ENCODE results near the gene SLC66A1. TPM values are rescaled to one million over a fixed set of nuclear protein-coding genes. Genes with fewer than 3 reads are reported as not detected.

The SLC66A1 gene
- total and polyA plus RNA-seq, 2 of the 13 experiments (the other 11 are each of a cell fraction or from before 2014, with no cell fraction given): 15.4 to 18.9 TPM

- no peaks in the 10 kb centered on the region for H3K9me3 ChIP-seq (ENCODE audit: low read length)
- TF ChIP-seq ZSCAN21 (CRISPR knock-in tag; IDR thresholded peaks at IDR 0.05; ENCODE audit: borderline replicate concordance) (no peak), ZNF850 (CRISPR knock-in tag; conservative IDR thresholded peaks at IDR 0.05) (no peak), ZNF773 (CRISPR knock-in tag; IDR thresholded peaks at IDR 0.05; ENCODE audit: borderline replicate concordance) (no peak), TOE1 (CRISPR knock-in tag; IDR thresholded peaks at IDR 0.05) (no peak), ZNF580 (CRISPR knock-in tag; IDR thresholded peaks at IDR 0.05; ENCODE audit: borderline replicate concordance, low read depth) (no peak), ZNF441 (CRISPR knock-in tag; IDR thresholded peaks at IDR 0.05; ENCODE audit: borderline replicate concordance) (no peak), ZNF17 (CRISPR knock-in tag; IDR thresholded peaks at IDR 0.05) (no peak), CREM (IDR thresholded peaks at IDR 0.05) (no peak), CREM (CRISPR knock-in tag; IDR thresholded peaks at IDR 0.05) (no peak), ZNF780A (CRISPR knock-in tag; IDR thresholded peaks at IDR 0.05) (no peak), CENPBD1 (CRISPR knock-in tag; IDR thresholded peaks at IDR 0.05; ENCODE audit: borderline replicate concordance, low read depth) (no peak), CHCHD3 (CRISPR knock-in tag; IDR thresholded peaks at IDR 0.05) (no peak), DPF2 (CRISPR knock-in tag; IDR thresholded peaks at IDR 0.05; ENCODE audit: borderline replicate concordance, low read depth) (no peak), ZNF891 (CRISPR knock-in tag; IDR thresholded peaks at IDR 0.05) (no peak), EP300 (IDR thresholded peaks at IDR 0.05; ENCODE audit: low read depth in 2 of 2, low read length in 2 of 2) (no peak), EP300 (CRISPR knock-in tag; IDR thresholded peaks at IDR 0.05; ENCODE audit: borderline replicate concordance) (no peak), ZBTB44 (CRISPR knock-in tag; IDR thresholded peaks at IDR 0.05) (no peak), ZNF264 (CRISPR knock-in tag; IDR thresholded peaks at IDR 0.05) (no peak)
- H3K27me3 ChIP-seq (ENCODE audit: control insufficient read depth in 1 of 2, insufficient read depth in 2 of 2, low read length in 2 of 2): no peaks in the 10 kb centered on the region
- ChIA-PET POLR2A (no interaction called here), CTCF (ENCODE audit: low intra/inter-chr PET ratio, low total read pairs) (no interaction called here)
- H2AFZ ChIP-seq (ENCODE audit: low read length): no peak overlapping the region
- no peak overlapping the region for H3K9ac ChIP-seq (ENCODE audit: insufficient read depth, low read depth, low read length)
- H3K79me2 ChIP-seq (ENCODE audit: insufficient read depth, low read length): no peaks in the 10 kb centered on the region
- no peak overlapping the region for H3K4me3 ChIP-seq (replicated peaks in 1 of 3; ENCODE audit: insufficient read depth in 1 of 3, low read depth in 2 of 3, low read length in 3 of 3)
- peaks cover 18 to 50% of the 10 kb centered on the region in 2 experiments for H3K36me3 ChIP-seq (replicated peaks in 1 of 2; ENCODE audit: control insufficient read depth in 1 of 2, insufficient read depth in 2 of 2, low read length in 2 of 2)
- no peaks in the 10 kb centered on the region for H4K20me1 ChIP-seq (ENCODE audit: insufficient read depth, low read length)
- FAIRE-seq (no peak), ATAC-seq (no peak), DNase-seq (ENCODE audit: low spot score) (no peak)
- intact Hi-C loops (cut with micrococcal nuclease; ENCODE audit: unreplicated experiment) (no loop called here), in situ Hi-C loops (cut with HindIII; ENCODE audit: extremely low pct_ligation_motif_present, low pct_unique_long_range_greater_than_20kb) (no loop called here)
- WGBS (ENCODE audit: low lambda C conversion rate): 88% methylated on average over 4 of the region's 9 CpGs
- no peaks in the 10 kb centered on the region for H3K4me1 ChIP-seq (ENCODE audit: insufficient read depth, low read length)
- no TSS peak for BruUV-seq (replicated peaks)
- no peak overlapping the region for H3K4me2 ChIP-seq (ENCODE audit: low read depth, low read length)
- no peak overlapping the region for H3K27ac ChIP-seq (ENCODE audit: extremely low read length, insufficient read depth, low read length)
These were observed 12.5 kb downstream of the SLC66A1 start for GRCh38 chr1:19324665-19324990.

Measured in HepG2 (cell line).